HepG2 (cell line): ENCODE results near the gene PPP1R1B. TPM values are rescaled to one million over a fixed set of nuclear protein-coding genes. Genes with fewer than 3 reads are reported as not detected.

Experiments
- ATAC-seq: fragments of 200-7000 bp; cut with Tn5 transposase; 3 replicates; pipeline ENCODE4 v1.9.1; 2020; ENCODE audit warnings: mild to moderate bottlenecking, moderate library complexity
- BruUV-seq: library from RNA; stranded (reverse); fragments of 400-500 nt; replicated peaks from 2 replicates; lab custom pipeline; 2021; lab: Mats Ljungman, UMichigan
- CTCF ChIA-PET: fragments of 300-600 bp; formaldehyde crosslinking; extraction: SDS; loops from one replicate; lab custom pipeline; 2021; ENCODE audit warnings: low total read pairs, inconsistent platforms, low intra/inter-chr PET ratio; lab: Yijun Ruan, JAX
- POLR2A ChIA-PET: fragments of 350-600 bp; sonication (Branson Sonifier 250); formaldehyde crosslinking; loops from one replicate; lab custom pipeline; 2020; ENCODE audit warnings: antibody characterized with exemption, inconsistent platforms; lab: Yijun Ruan, JAX
- DNase-seq: peaks from one replicate; pipeline ENCODE4 v3.0.0-alpha.2; 2015; ENCODE audit warnings: low spot score
- FAIRE-seq: peaks from 3 replicates; lab custom pipeline; 2011; peaks lifted over from hg19 to GRCh38; lab: Jason Lieb, UNC
- H2AFZ ChIP-seq: one replicate; pipeline ENCODE4 v1.6.1; 2011; ENCODE audit warnings: low read length, inconsistent platforms
- H3K27ac ChIP-seq: fragments of 300-600 bp; 3 replicates; pipeline ENCODE4 v1.8.0; 2011; ENCODE audit warnings: mixed run types, mild to moderate bottlenecking, mixed read lengths, low read length, inconsistent platforms; ENCODE audit not compliant: insufficient read depth; ENCODE audit errors: extremely low read length
- H3K27me3 ChIP-seq, 2 experiments: fragments of 200-600 bp in 1 of 2; 2 replicates in 1 of 2; 3 replicates in 1 of 2; pipeline versions ENCODE4 v1.6.0 to v1.8.0; 2011; ENCODE audit warnings: low read length in 2 of 2, mild to moderate bottlenecking in 2 of 2, moderate library complexity in 2 of 2, inconsistent platforms in 1 of 2; ENCODE audit not compliant: insufficient read depth in 2 of 2, control insufficient read depth in 1 of 2
- H3K36me3 ChIP-seq, 2 experiments: fragments of 200-600 bp in 1 of 2; replicated peaks in 1 of 2; 2 replicates in 1 of 2; 3 replicates in 1 of 2; pipeline versions ENCODE4 v1.5.1 to v1.8.0; 2011; ENCODE audit warnings: low read length in 2 of 2, inconsistent platforms in 1 of 2; ENCODE audit not compliant: insufficient read depth in 2 of 2, control insufficient read depth in 1 of 2
- H3K4me1 ChIP-seq: 2 replicates; pipeline ENCODE4 v1.5.1; 2012; ENCODE audit warnings: low read length, inconsistent platforms; ENCODE audit not compliant: insufficient read depth
- H3K4me2 ChIP-seq: 2 replicates; pipeline ENCODE4 v1.6.0; 2011; ENCODE audit warnings: low read depth, low read length, inconsistent platforms
- H3K4me3 ChIP-seq, 3 experiments: fragments of 200-600 bp in 1 of 3; sonication (generic), shearing (Covaris generic) in 1 of 3; replicated peaks in 1 of 3; 2 replicates each; pipeline ENCODE4 v1.5.1; 2011 to 2016; ENCODE audit warnings: low read length in 3 of 3, inconsistent platforms in 2 of 3, low read depth in 2 of 3, mild to moderate bottlenecking in 2 of 3, control low read depth in 1 of 3, mixed read lengths in 1 of 3; ENCODE audit not compliant: insufficient read depth in 1 of 3
- H3K79me2 ChIP-seq: one replicate; pipeline ENCODE4 v1.6.1; 2011; ENCODE audit warnings: low read length, inconsistent platforms; ENCODE audit not compliant: insufficient read depth
- H3K9ac ChIP-seq: 2 replicates; pipeline ENCODE4 v1.6.0; 2011; ENCODE audit warnings: mild to moderate bottlenecking, low read depth, low read length, inconsistent platforms; ENCODE audit not compliant: insufficient read depth
- H3K9me3 ChIP-seq: 2 replicates; pipeline ENCODE4 v1.5.1; 2012; ENCODE audit warnings: mild to moderate bottlenecking, low read length
- H4K20me1 ChIP-seq: 2 replicates; pipeline ENCODE4 v1.6.0; 2011; ENCODE audit warnings: inconsistent platforms, mild to moderate bottlenecking, low read length, moderate library complexity; ENCODE audit not compliant: insufficient read depth
- CCAR2 ChIP-seq: fragments of 200-400 bp; formaldehyde crosslinking; optimal IDR thresholded peaks from 2 replicates; pipeline ENCODE3; 2018; ENCODE audit warnings: low read depth, mild to moderate bottlenecking, low read length, moderate library complexity
- RFX5 ChIP-seq: IDR thresholded peaks from 2 replicates; pipeline ENCODE4 v1.6.1; 2011; ENCODE audit warnings: low read depth, low read length, improper control_type of control experiment
- SOX5 ChIP-seq: IDR thresholded peaks from 2 replicates; pipeline ENCODE4 v1.6.1; 2016; ENCODE audit warnings: borderline replicate concordance
- ZFAT ChIP-seq: sonication (generic); formaldehyde crosslinking; conservative IDR thresholded peaks from 2 replicates; pipeline ENCODE4 v1.8.1; 2023; ENCODE audit warnings: missing genetic modification reagents, inconsistent platforms
- ZNF350 ChIP-seq: sonication (generic); formaldehyde crosslinking; IDR thresholded peaks from 2 replicates; pipeline ENCODE4 v1.4.0; 2020; ENCODE audit warnings: mild to moderate bottlenecking, low read depth, missing genetic modification reagents, borderline replicate concordance
- ZNF687 ChIP-seq: sonication (generic); formaldehyde crosslinking; IDR thresholded peaks from 2 replicates; pipeline ENCODE4 v1.5.1; 2020; ENCODE audit warnings: mild to moderate bottlenecking, missing genetic modification reagents, moderate library complexity
- WGBS: methylation state at CpG from one replicate; pipeline ENCODE4 v1.1.6; 2017; ENCODE audit warnings: low lambda C conversion rate; 5-methylcytosine and 5-hydroxymethylcytosine counted together
- in situ Hi-C: cut with HindIII; loops from 2 replicates; pipeline ENCODE4 v1.10.0; 2017; ENCODE audit warnings: low pct_unique_long_range_greater_than_20kb; ENCODE audit not compliant: extremely low pct_ligation_motif_present
- intact Hi-C: fragments of 100-400 bp; cut with micrococcal nuclease; formaldehyde crosslinking; loops from one replicate; pipeline ENCODE4 v1.10.0; 2022; ENCODE audit not compliant: unreplicated experiment
- polyA plus RNA-seq, 8 experiments: library from polyadenylated mRNA; depleted of rRNA in 3 of 8; stranded (reverse) in 7 of 8; unstranded in 1 of 8; fragments of >200 nt; fragmentation: Illumina TruSeq in 4 of 8; extraction: Trizol in 4 of 8; gene quantifications; 2 replicates each; pipeline versions ENCODE4 v1.2.1 to v1.2.3, GENCODE V29; 2011 to 2016; ENCODE audit warnings: low read depth in 4 of 8, missing spikeins in 1 of 8, mixed read lengths in 1 of 8; ENCODE audit not compliant: insufficient read depth in 1 of 8
- total RNA-seq, 5 experiments: library from RNA; depleted of rRNA; stranded (reverse); fragments of >200 nt; fragmentation: Illumina TruSeq; extraction: Trizol; gene quantifications; 2 replicates each; pipeline ENCODE4 v1.2.3, GENCODE V29; 2016; ENCODE audit warnings: low read depth in 1 of 5

PPP1R1B gene
- total and polyA plus RNA-seq, 2 of the 13 experiments (the other 11 are each of a cell fraction or from before 2014, with no cell fraction given), result 0.08 TPM; not detected in 1

GRCh38 chr17:39627047-39627711 lies 427 bp downstream of the PPP1R1B start (continued):
- peak; percentile 37; the same call in 1 of the 2 replicates for TF ChIP-seq ZNF687 (CRISPR knock-in tag)

GRCh38 chr17:39627712-39628516 lies 1.2 kb downstream of the PPP1R1B start:
- peak overlapping the region in 1 of 3 experiments; percentile 63; a peak in 1 of 6 replicates for H3K4me3 ChIP-seq
- peak overlapping the region; percentile 54; the same call in 1 of the 2 replicates for H3K4me2 ChIP-seq
- DNase-seq (no peak), FAIRE-seq (no peak), ATAC-seq (peak; percentile 66)
- WGBS, result 0% methylated on average over 1 of the region's 16 CpGs
- no peaks in the 10 kb centered on the region for H3K79me2 ChIP-seq
- no peaks in the 10 kb centered on the region for H3K9me3 ChIP-seq
- POLR2A ChIA-PET, result interaction anchor here (1.1 to 3.3 kb wide), 4 partner anchors 9 to 112 kb away, joined by 4 to 11 read pairs (median 8); partner anchors contain the start of genes MIEN1 and STARD3
- H3K4me1 ChIP-seq, result peaks cover 79% of the 10 kb centered on the region
- no peaks in the 10 kb centered on the region for H4K20me1 ChIP-seq
- BruUV-seq, result no TSS peak
- no peak overlapping the region for H3K27ac ChIP-seq
- H3K9ac ChIP-seq, result no peak overlapping the region
- H2AFZ ChIP-seq, result no peak overlapping the region
- intact Hi-C loops, result no loop called here
- CTCF ChIA-PET, result no interaction called here
- H3K27me3 ChIP-seq, result peaks cover 20 to 79% of the 10 kb centered on the region in 2 experiments; a peak in 4 of 5 replicates
- in situ Hi-C loops, result no loop called here
- no peaks in the 10 kb centered on the region for H3K36me3 ChIP-seq
- no peak for TF ChIP-seq CCAR2
- 0 out of 2 replicates have a peak, but pooled peaks have one; percentile 20 for TF ChIP-seq RFX5
- 0 out of 2 replicates have a peak, but pooled peaks have one; percentile 2 for TF ChIP-seq ZNF687 (CRISPR knock-in tag)
- TF ChIP-seq ZFAT (CRISPR knock-in tag), result no peak
- no peak for TF ChIP-seq SOX5 (CRISPR knock-in tag)
- no peak for TF ChIP-seq ZNF350
